IMR-90 (cell line): Measurements from ENCODE around the gene OGFOD3. TPM values are rescaled to one million over a fixed set of nuclear protein-coding genes. Genes with fewer than 3 reads are reported as not detected.

Source experiments
- ATAC-seq: fragments of 200-7000 bp; cut with Tn5 transposase; 2 replicates; pipeline ENCODE4 v1.9.1; 2020; ENCODE audit warnings: low read depth, mild to moderate bottlenecking, moderate library complexity
- BruUV-seq: library from RNA; stranded (reverse); fragments of 400-500 nt; replicated peaks from 2 replicates; lab custom pipeline; 2021; lab: Mats Ljungman, UMichigan
- CTCF ChIA-PET: fragments of 300-600 bp; formaldehyde crosslinking; extraction: SDS; loops from one replicate; lab custom pipeline; 2021; ENCODE audit warnings: antibody characterized with exemption; lab: Yijun Ruan, JAX
- POLR2A ChIA-PET: fragments of 300-600 bp; sonication (Branson Sonifier 250); formaldehyde crosslinking; loops from one replicate; lab custom pipeline; 2022; ENCODE audit warnings: antibody characterized with exemption; ENCODE audit not compliant: unreplicated experiment; lab: Charles Lee
- DNase-seq: peaks from one replicate; pipeline ENCODE4 v3.0.0; 2013
- H2AFZ ChIP-seq: replicated peaks from 2 replicates; pipeline ENCODE3; 2013; ENCODE audit warnings: low read length, mild to moderate bottlenecking; ENCODE audit not compliant: poor library complexity
- H2AK5ac ChIP-seq: 2 replicates; pipeline ENCODE4 v1.6.1; 2013; ENCODE audit warnings: low read depth, low read length, inconsistent platforms
- H2AK9ac ChIP-seq: replicated peaks from 2 replicates; pipeline ENCODE3; 2013; ENCODE audit warnings: mild to moderate bottlenecking, low read depth, low read length, moderate library complexity; ENCODE audit not compliant: poor library complexity
- H2BK120ac ChIP-seq: 2 replicates; pipeline ENCODE4 v1.6.1; 2013; ENCODE audit warnings: low read depth, low read length, inconsistent platforms
- H2BK15ac ChIP-seq: 3 replicates; pipeline ENCODE4 v1.6.1; 2013; ENCODE audit warnings: low read depth, low read length, inconsistent platforms
- H2BK20ac ChIP-seq: 2 replicates; pipeline ENCODE4 v1.6.1; 2013; ENCODE audit warnings: low read depth, mild to moderate bottlenecking, inconsistent platforms, low read length, moderate library complexity
- H2BK5ac ChIP-seq: 2 replicates; pipeline ENCODE4 v1.6.1; 2013; ENCODE audit warnings: mild to moderate bottlenecking, low read depth, low read length, inconsistent platforms; ENCODE audit not compliant: poor library complexity, severe bottlenecking
- H3K14ac ChIP-seq: replicated peaks from 2 replicates; pipeline ENCODE4 v1.6.1; 2013; ENCODE audit warnings: low read depth, low read length, inconsistent platforms
- H3K18ac ChIP-seq: 2 replicates; pipeline ENCODE4 v1.6.1; 2013; ENCODE audit warnings: low read depth, low read length, control low read depth
- H3K23ac ChIP-seq: 2 replicates; pipeline ENCODE4 v1.6.1; 2013; ENCODE audit warnings: low read depth, low read length, inconsistent platforms
- H3K27ac ChIP-seq: 2 replicates; pipeline ENCODE4 v1.5.1; 2013; ENCODE audit warnings: mild to moderate bottlenecking, control low read depth, low read length; ENCODE audit not compliant: insufficient read depth
- H3K27me3 ChIP-seq: 2 replicates; pipeline ENCODE4 v1.6.1; 2013; ENCODE audit warnings: low read length; ENCODE audit not compliant: control insufficient read depth, insufficient read depth
- H3K36me3 ChIP-seq: 2 replicates; pipeline ENCODE4 v1.6.1; 2013; ENCODE audit warnings: low read length, mixed read lengths; ENCODE audit not compliant: control insufficient read depth, insufficient read depth
- H3K4ac ChIP-seq: 2 replicates; pipeline ENCODE4 v1.6.1; 2013; ENCODE audit warnings: low read depth, low read length, inconsistent platforms
- H3K4me1 ChIP-seq: 2 replicates; pipeline ENCODE4 v1.6.1; 2013; ENCODE audit warnings: low read length, mixed read lengths; ENCODE audit not compliant: control insufficient read depth, insufficient read depth
- H3K4me2 ChIP-seq: 2 replicates; pipeline ENCODE4 v1.6.1; 2013; ENCODE audit warnings: low read depth, mild to moderate bottlenecking, control low read depth, low read length, moderate library complexity
- H3K4me3 ChIP-seq: 2 replicates; pipeline ENCODE4 v1.5.1; 2013; ENCODE audit warnings: low read depth, mild to moderate bottlenecking, control low read depth, low read length, moderate library complexity; ENCODE audit not compliant: insufficient read depth
- H3K56ac ChIP-seq: 2 replicates; pipeline ENCODE4 v1.6.1; 2013; ENCODE audit warnings: low read length, inconsistent platforms; ENCODE audit not compliant: insufficient read depth; ENCODE audit errors: extremely low read depth
- H3K79me1 ChIP-seq, 2 experiments: 2 replicates each; pipeline ENCODE4 v1.6.1; 2013; ENCODE audit warnings: low read length in 2 of 2, inconsistent platforms in 1 of 2, low read depth in 1 of 2
- H3K9ac ChIP-seq: 2 replicates; pipeline ENCODE4 v1.6.1; 2013; ENCODE audit warnings: low read depth, low read length, control low read depth
- H3K9me1 ChIP-seq: 2 replicates; pipeline ENCODE4 v1.6.1; 2013; ENCODE audit warnings: low read length, inconsistent platforms; ENCODE audit not compliant: insufficient read depth
- H3K9me3 ChIP-seq: 2 replicates; pipeline ENCODE4 v1.6.1; 2013; ENCODE audit warnings: low read length; ENCODE audit not compliant: control insufficient read depth, insufficient read depth
- H4K20me1 ChIP-seq: 2 replicates; pipeline ENCODE4 v1.6.1; 2013; ENCODE audit warnings: low read length, inconsistent platforms; ENCODE audit not compliant: insufficient read depth
- H4K5ac ChIP-seq: 2 replicates; pipeline ENCODE4 v1.6.1; 2013; ENCODE audit warnings: mild to moderate bottlenecking, low read depth, low read length, control low read depth
- H4K8ac ChIP-seq, 2 experiments: 2 replicates each; pipeline ENCODE4 v1.6.1; 2013; ENCODE audit warnings: low read depth in 2 of 2, low read length in 2 of 2, control low read depth in 1 of 2, inconsistent platforms in 1 of 2
- H4K91ac ChIP-seq: 2 replicates; pipeline ENCODE4 v1.6.1; 2013; ENCODE audit warnings: low read depth, low read length, inconsistent platforms; ENCODE audit not compliant: insufficient read depth
- BHLHE40 ChIP-seq: fragments of 150-350 bp; IDR thresholded peaks from 2 replicates; pipeline ENCODE4 v1.6.1; 2016; ENCODE audit warnings: mild to moderate bottlenecking, low read depth, low read length
- CEBPB ChIP-seq: IDR thresholded peaks from 2 replicates; pipeline ENCODE4 v1.6.1; 2012; ENCODE audit warnings: low read depth, low read length, improper control_type of control experiment
- FOS ChIP-seq: fragments of 150-350 bp; IDR thresholded peaks from 2 replicates; pipeline ENCODE4 v1.6.1; 2016; ENCODE audit warnings: low read depth, low read length
- MXI1 ChIP-seq: IDR thresholded peaks from 2 replicates; pipeline ENCODE4 v1.6.1; 2012; ENCODE audit warnings: low read depth, mild to moderate bottlenecking, low read length, moderate library complexity, borderline replicate concordance
- NFE2L2 ChIP-seq: fragments of 150-350 bp; IDR thresholded peaks from 2 replicates; pipeline ENCODE4 v1.6.1; 2016; ENCODE audit warnings: low read depth, mild to moderate bottlenecking, low read length
- POLR2A ChIP-seq: IDR thresholded peaks from 2 replicates; pipeline ENCODE4 v1.6.1; 2012; ENCODE audit warnings: mild to moderate bottlenecking, low read depth, low read length
- RAD21 ChIP-seq: IDR thresholded peaks from 2 replicates; pipeline ENCODE4 v1.6.1; 2012; ENCODE audit warnings: low read length, improper control_type of control experiment
- RCOR1 ChIP-seq: IDR thresholded peaks from 2 replicates; pipeline ENCODE4 v1.6.1; 2012; ENCODE audit warnings: mild to moderate bottlenecking, low read length, improper control_type of control experiment; ENCODE audit not compliant: insufficient replicate concordance
- RFX5 ChIP-seq: IDR thresholded peaks from 2 replicates; pipeline ENCODE4 v1.8.0; 2012; ENCODE audit warnings: low read depth, mild to moderate bottlenecking, low read length, moderate library complexity
- SMC3 ChIP-seq: fragments of 150-350 bp; IDR thresholded peaks from 2 replicates; pipeline ENCODE4 v1.6.1; 2016; ENCODE audit warnings: low read depth, mild to moderate bottlenecking, antibody characterized with exemption, low read length, moderate library complexity
- WGBS, 2 experiments: methylation state at CpG; one replicate each; pipeline versions ENCODE4 v1.1.5 to v1.1.7; 2013; ENCODE audit warnings: missing lambda C conversion rate in 2 of 2; ENCODE audit not compliant: insufficient read length in 1 of 2; ENCODE audit errors: extremely low coverage in 2 of 2; 5-methylcytosine and 5-hydroxymethylcytosine counted together
- dilution Hi-C: fragments of 300-500 bp; cut with HindIII; formaldehyde crosslinking; loops from one replicate; pipeline ENCODE4 v1.14.3; 2018; ENCODE audit warnings: low sequenced_read_pairs; ENCODE audit not compliant: unreplicated experiment
- in situ Hi-C: fragments of 300-500 bp; cut with MboI; formaldehyde crosslinking; loops from 3 replicates; pipeline ENCODE4 v1.14.3; 2019; ENCODE audit warnings: low sequenced_read_pairs, inconsistent platforms, mixed read lengths
- intact Hi-C: fragments of 100-400 bp; cut with micrococcal nuclease; formaldehyde crosslinking; loops from 2 replicates; pipeline ENCODE4 v1.10.0; 2022
- polyA plus RNA-seq, 3 experiments: library from polyadenylated mRNA; depleted of rRNA; stranded (reverse); fragments of >200 nt; gene quantifications; 2 replicates each; pipeline ENCODE4 v1.2.3, GENCODE V29; 2012; ENCODE audit warnings: low replicate concordance in 1 of 3
- total RNA-seq: library from RNA; depleted of rRNA; stranded (reverse); fragments of >200 nt; gene quantifications from 2 replicates; pipeline ENCODE4 v1.2.3, GENCODE V29; 2012
- TF ChIP-seq, protein P1 (sequence below): fragments of 150-350 bp; IDR thresholded peaks from 2 replicates; pipeline ENCODE4 v1.6.1; 2016; ENCODE audit warnings: low read depth, mild to moderate bottlenecking, low read length, moderate library complexity, borderline replicate concordance
- TF ChIP-seq, protein P2 (sequence below): conservative IDR thresholded peaks from 2 replicates; pipeline ENCODE4 v1.5.1; 2012; ENCODE audit warnings: mild to moderate bottlenecking, low read depth, low read length, improper control_type of control experiment

The OGFOD3 gene
- total and polyA plus RNA-seq, 2 of the 4 experiments (the other 2 are of a cell fraction): 25.3 to 33.4 TPM

DNA sequence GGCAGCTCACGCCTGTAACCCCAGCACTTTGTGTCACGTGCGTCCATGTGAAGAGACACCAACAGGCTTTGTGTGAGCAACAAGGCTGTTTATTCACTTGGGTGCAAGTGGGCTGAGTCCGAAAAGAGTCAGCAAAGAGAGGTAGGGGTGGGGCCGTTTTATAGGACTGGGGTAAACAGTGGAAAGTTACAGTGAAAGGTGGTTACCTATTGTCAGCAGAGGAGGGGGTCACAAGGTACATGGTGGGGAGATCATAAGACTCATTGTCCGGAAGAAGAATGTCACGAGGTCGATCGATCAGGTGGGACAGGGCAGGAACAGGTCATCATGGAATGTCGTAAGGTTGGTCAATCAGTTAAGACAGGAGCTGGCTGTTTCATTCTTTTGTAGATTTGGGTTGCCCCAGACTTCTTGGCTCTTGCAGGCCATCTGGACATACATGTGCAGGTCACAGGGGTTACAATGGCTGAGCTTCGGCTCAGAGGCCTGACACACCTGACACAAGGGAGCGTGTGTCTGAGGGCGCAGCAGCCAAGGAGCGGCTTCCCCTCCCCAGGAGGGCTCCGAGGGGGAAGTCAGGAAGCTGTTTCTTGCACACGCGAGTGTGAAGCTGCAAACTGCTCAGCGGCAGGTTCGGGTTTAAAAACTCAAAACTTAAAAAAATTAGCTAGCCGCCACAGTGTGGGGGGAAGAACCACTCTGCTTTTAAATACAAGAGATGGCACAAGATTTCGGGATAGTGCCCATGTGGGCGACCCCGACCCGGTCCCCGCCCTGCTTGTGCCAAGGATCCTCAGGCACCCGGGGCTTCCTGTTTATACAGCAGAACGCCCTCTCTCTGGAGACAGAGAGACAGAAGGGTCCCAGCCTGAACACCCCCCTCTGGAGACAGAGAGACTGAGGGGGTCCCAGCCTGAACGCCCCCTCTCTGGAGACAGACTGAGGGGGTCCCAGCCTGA, 71.8 kb downstream of the OGFOD3 start:
- no peak overlapping the region for H3K27ac ChIP-seq
- H3K27me3 ChIP-seq: peaks cover 22% of the 10 kb centered on the region
- H3K36me3 ChIP-seq: no peaks in the 10 kb centered on the region
- in situ Hi-C loops (no loop called here), dilution Hi-C loops (no loop called here), intact Hi-C loops (no loop called here)
- no peak for ATAC-seq
- H3K4ac ChIP-seq: no peak overlapping the region
- H2BK20ac ChIP-seq: no peak overlapping the region
- no peak overlapping the region for H3K4me2 ChIP-seq
- no peaks in the 10 kb centered on the region; the same call in 1 of the 2 replicates for H3K4me1 ChIP-seq
- no peaks in the 10 kb centered on the region for H3K79me1 ChIP-seq
- no peak overlapping the region for H3K4me3 ChIP-seq
- CTCF ChIA-PET: no interaction called here
- H3K14ac ChIP-seq: no peak overlapping the region
- no peak overlapping the region for H2AK9ac ChIP-seq
- no peaks in the 10 kb centered on the region for H4K20me1 ChIP-seq
- BruUV-seq: no TSS peak
- TF ChIP-seq FOS (no peak), SMC3 (no peak), RAD21 (no peak), RCOR1 (no peak), CEBPB (no peak), RFX5 (no peak), POLR2A (no peak), MXI1 (no peak), NFE2L2 (no peak), BHLHE40 (no peak)
- TF ChIP-seq, protein P1, sequence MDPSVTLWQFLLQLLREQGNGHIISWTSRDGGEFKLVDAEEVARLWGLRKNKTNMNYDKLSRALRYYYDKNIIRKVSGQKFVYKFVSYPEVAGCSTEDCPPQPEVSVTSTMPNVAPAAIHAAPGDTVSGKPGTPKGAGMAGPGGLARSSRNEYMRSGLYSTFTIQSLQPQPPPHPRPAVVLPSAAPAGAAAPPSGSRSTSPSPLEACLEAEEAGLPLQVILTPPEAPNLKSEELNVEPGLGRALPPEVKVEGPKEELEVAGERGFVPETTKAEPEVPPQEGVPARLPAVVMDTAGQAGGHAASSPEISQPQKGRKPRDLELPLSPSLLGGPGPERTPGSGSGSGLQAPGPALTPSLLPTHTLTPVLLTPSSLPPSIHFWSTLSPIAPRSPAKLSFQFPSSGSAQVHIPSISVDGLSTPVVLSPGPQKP: no peak
- TF ChIP-seq, protein P2, sequence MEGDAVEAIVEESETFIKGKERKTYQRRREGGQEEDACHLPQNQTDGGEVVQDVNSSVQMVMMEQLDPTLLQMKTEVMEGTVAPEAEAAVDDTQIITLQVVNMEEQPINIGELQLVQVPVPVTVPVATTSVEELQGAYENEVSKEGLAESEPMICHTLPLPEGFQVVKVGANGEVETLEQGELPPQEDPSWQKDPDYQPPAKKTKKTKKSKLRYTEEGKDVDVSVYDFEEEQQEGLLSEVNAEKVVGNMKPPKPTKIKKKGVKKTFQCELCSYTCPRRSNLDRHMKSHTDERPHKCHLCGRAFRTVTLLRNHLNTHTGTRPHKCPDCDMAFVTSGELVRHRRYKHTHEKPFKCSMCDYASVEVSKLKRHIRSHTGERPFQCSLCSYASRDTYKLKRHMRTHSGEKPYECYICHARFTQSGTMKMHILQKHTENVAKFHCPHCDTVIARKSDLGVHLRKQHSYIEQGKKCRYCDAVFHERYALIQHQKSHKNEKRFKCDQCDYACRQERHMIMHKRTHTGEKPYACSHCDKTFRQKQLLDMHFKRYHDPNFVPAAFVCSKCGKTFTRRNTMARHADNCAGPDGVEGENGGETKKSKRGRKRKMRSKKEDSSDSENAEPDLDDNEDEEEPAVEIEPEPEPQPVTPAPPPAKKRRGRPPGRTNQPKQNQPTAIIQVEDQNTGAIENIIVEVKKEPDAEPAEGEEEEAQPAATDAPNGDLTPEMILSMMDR: no peak
- H2AK5ac ChIP-seq: no peak overlapping the region
- no peak overlapping the region for H4K5ac ChIP-seq
- H3K9me3 ChIP-seq: no peaks in the 10 kb centered on the region
- H2BK15ac ChIP-seq: no peak overlapping the region
- no peak overlapping the region for H3K18ac ChIP-seq
- H3K23ac ChIP-seq: no peak overlapping the region
- no peaks in the 10 kb centered on the region for H3K9me1 ChIP-seq
- no peak for DNase-seq
- POLR2A ChIA-PET: interaction anchor here (0.6 kb wide), 1 partner anchor 62 kb away, joined by 3 read pairs; no protein-coding TSS in a partner anchor
- 87% methylated on average over 7 of the region's 28 CpGs; no CpG with 5 or more reads in 1 of the 2 experiments for WGBS, 2 experiments
- H4K8ac ChIP-seq: no peak overlapping the region
- no peak overlapping the region for H2AFZ ChIP-seq
- H4K91ac ChIP-seq: no peak overlapping the region
- no peak overlapping the region for H2BK120ac ChIP-seq
- no peak overlapping the region for H3K56ac ChIP-seq
- no peak overlapping the region for H3K9ac ChIP-seq
- H2BK5ac ChIP-seq: no peak overlapping the region
